KMS-11 (cell line): ENCODE results near the gene GBE1.

Source experiments
- H2AFZ ChIP-seq: fragments of 200-600 bp; sonication (generic); 2 replicates; pipeline ENCODE4 v1.6.1; 2016; ENCODE audit warnings: antibody characterized with exemption, mixed run types, low read depth
- H3K27ac ChIP-seq: fragments of 200-600 bp; sonication (generic); 2 replicates; pipeline ENCODE4 v1.6.1; 2016; ENCODE audit warnings: mild to moderate bottlenecking, mixed run types
- H3K27me3 ChIP-seq: fragments of 200-600 bp; sonication (generic); 2 replicates; pipeline ENCODE4 v1.6.1; 2017; ENCODE audit warnings: mild to moderate bottlenecking, low read depth, mixed run types, moderate library complexity; ENCODE audit not compliant: insufficient read depth
- H3K36me3 ChIP-seq: fragments of 200-600 bp; sonication (generic); 2 replicates; pipeline ENCODE4 v1.6.1; 2017; ENCODE audit warnings: mild to moderate bottlenecking, mixed run types; ENCODE audit not compliant: insufficient read depth
- H3K4me1 ChIP-seq: fragments of 200-600 bp; sonication (generic); 2 replicates; pipeline ENCODE4 v1.6.1; 2016; ENCODE audit warnings: mild to moderate bottlenecking, low read depth, mixed run types; ENCODE audit not compliant: poor library complexity, severe bottlenecking
- H3K4me2 ChIP-seq: fragments of 200-600 bp; sonication (generic); 2 replicates; pipeline ENCODE4 v1.7.0; 2016; ENCODE audit warnings: mild to moderate bottlenecking, mixed run types
- H3K4me3 ChIP-seq: fragments of 200-600 bp; sonication (generic); IDR thresholded peaks from 2 replicates; pipeline ENCODE4 v1.6.1; 2017; ENCODE audit warnings: low read depth, low read length, mixed read lengths; ENCODE audit not compliant: insufficient read depth
- H3K79me2 ChIP-seq: fragments of 200-600 bp; sonication (generic); 2 replicates; pipeline ENCODE4 v1.6.1; 2016; ENCODE audit warnings: low read depth, mixed run types; ENCODE audit not compliant: insufficient read depth
- H3K9ac ChIP-seq: fragments of 200-600 bp; sonication (generic); 2 replicates; pipeline ENCODE4 v1.6.1; 2016; ENCODE audit warnings: mild to moderate bottlenecking, mixed run types
- H4K20me1 ChIP-seq: fragments of 200-600 bp; sonication (generic); 2 replicates; pipeline ENCODE4 v1.6.1; 2016; ENCODE audit warnings: mild to moderate bottlenecking, mixed run types; ENCODE audit not compliant: insufficient read depth
- CTCF ChIP-seq: fragments of 200-600 bp; sonication (generic); conservative IDR thresholded peaks from 2 replicates; pipeline ENCODE4 v1.6.1; 2017; ENCODE audit warnings: low read depth, mild to moderate bottlenecking, antibody characterized with exemption, low read length, moderate library complexity, mixed read lengths

The GBE1 gene

DNA sequence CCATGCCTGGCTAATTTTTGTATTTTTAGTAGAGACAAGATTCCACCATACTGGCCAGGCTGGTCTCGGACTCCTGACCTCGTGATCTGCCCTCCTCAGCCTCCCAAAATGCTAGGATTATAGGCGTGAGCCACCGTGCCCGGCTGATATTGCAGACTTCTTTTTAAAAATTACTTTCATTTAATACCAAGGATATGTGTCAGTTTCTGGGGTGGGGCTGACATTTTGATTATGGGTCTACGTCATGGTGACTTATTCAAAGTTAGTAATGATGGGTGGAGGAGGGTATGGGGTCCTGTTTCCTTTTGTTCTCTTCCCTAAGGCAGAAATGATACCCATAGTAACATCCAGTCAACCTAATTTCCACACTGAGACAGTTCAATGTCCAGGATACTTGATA lies 34.7 kb downstream of the GBE1 start:
- TF ChIP-seq CTCF = no peak
- no peak overlapping the region for H3K4me3 ChIP-seq
- H4K20me1 ChIP-seq = no peaks in the 10 kb centered on the region
- H3K27ac ChIP-seq = no peak overlapping the region
- H3K36me3 ChIP-seq = no peaks in the 10 kb centered on the region
- H3K4me2 ChIP-seq = no peak overlapping the region
- no peaks in the 10 kb centered on the region for H3K79me2 ChIP-seq
- no peaks in the 10 kb centered on the region for H3K4me1 ChIP-seq
- H3K9ac ChIP-seq = no peak overlapping the region
- no peaks in the 10 kb centered on the region for H3K27me3 ChIP-seq
- H2AFZ ChIP-seq = no peak overlapping the region

GRCh38 chr3:81726132-81726531 lies 35.3 kb downstream of the GBE1 start:
- Histone ChIP-seq H3K27ac (no peak overlapping the region), H3K27me3 (no peaks in the 10 kb centered on the region), H4K20me1 (no peaks in the 10 kb centered on the region), H3K79me2 (no peaks in the 10 kb centered on the region), H3K9ac (no peak overlapping the region), H3K4me1 (no peaks in the 10 kb centered on the region), H3K4me2 (no peak overlapping the region), H3K4me3 (no peak overlapping the region), H3K36me3 (no peaks in the 10 kb centered on the region), H2AFZ (no peak overlapping the region)
- no peak for TF ChIP-seq CTCF

DNA sequence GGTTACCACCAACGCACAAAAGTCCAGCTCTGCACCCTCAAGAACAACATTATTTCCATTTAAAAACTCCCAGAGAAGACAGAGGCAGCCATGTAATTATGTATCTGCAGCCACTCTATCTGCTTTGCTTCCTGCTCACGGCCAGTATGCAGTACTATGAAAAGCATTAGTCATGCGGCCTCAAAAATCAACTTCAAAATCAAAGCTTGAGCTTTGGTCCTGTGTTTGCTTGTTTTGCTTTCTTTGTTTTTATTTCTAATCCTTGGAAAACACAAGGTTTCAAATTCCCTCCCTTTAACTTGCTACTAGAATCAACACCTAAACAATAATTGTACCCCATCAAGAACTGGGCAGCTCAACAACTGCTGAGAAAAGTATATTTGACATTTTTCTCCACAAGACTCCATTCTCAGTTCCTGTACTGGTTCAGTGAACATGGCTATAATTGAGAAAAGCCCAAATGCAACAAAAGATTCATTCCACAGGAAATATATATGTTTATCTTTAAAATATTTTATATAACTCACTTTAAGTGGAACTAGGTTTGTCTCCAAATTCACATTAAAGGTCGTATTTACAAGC lies 37.6 kb downstream of the GBE1 start:
- H3K4me3 ChIP-seq = no peak overlapping the region
- TF ChIP-seq CTCF = no peak
- no peaks in the 10 kb centered on the region for H4K20me1 ChIP-seq
- H3K36me3 ChIP-seq = no peaks in the 10 kb centered on the region
- H3K27ac ChIP-seq = no peak overlapping the region
- no peak overlapping the region for H3K9ac ChIP-seq
- H3K4me2 ChIP-seq = no peak overlapping the region
- H3K79me2 ChIP-seq = no peaks in the 10 kb centered on the region
- no peak overlapping the region for H2AFZ ChIP-seq
- no peaks in the 10 kb centered on the region for H3K27me3 ChIP-seq
- no peaks in the 10 kb centered on the region for H3K4me1 ChIP-seq

- no peak overlapping the region for H3K9ac ChIP-seq
- no peaks in the 10 kb centered on the region for H3K79me2 ChIP-seq
- no peak for TF ChIP-seq CTCF
- no peaks in the 10 kb centered on the region for H3K27me3 ChIP-seq
- H3K4me3 ChIP-seq = no peak overlapping the region
- no peak overlapping the region for H3K27ac ChIP-seq
- no peak overlapping the region for H3K4me2 ChIP-seq
- no peaks in the 10 kb centered on the region for H3K36me3 ChIP-seq
- no peak overlapping the region for H2AFZ ChIP-seq
- H3K4me1 ChIP-seq = no peaks in the 10 kb centered on the region
- H4K20me1 ChIP-seq = no peaks in the 10 kb centered on the region
Measured at GRCh38 chr3:81718311-81718710, 43.1 kb downstream of the GBE1 start.
